GM10266 (cell line): ENCODE data around the gene WDR4.
"Not testable (repeated sequence)": the region's sequence is repeated elsewhere in the genome, so short reads cannot be mapped to it uniquely, and the experiment has no call there.

ENCODE experiments used
- DNase-seq: peaks from one replicate; pipeline ENCODE4 v3.0.0; 2012; ENCODE audit errors: extremely low spot score
- CTCF ChIP-seq: IDR thresholded peaks from 2 replicates; pipeline ENCODE4 v1.5.1; 2012; ENCODE audit warnings: mild to moderate bottlenecking, low read depth; ENCODE audit not compliant: control insufficient read depth, insufficient read depth; ENCODE audit errors: missing control alignments

Gene WDR4

GRCh38 chr21:42921927-42922326 lies 42.6 kb upstream of the WDR4 start:
- TF ChIP-seq CTCF: no peak
- DNase-seq: no peak

GRCh38 chr21:42918291-42918690 lies 39.0 kb upstream of the WDR4 start:
- TF ChIP-seq CTCF: no peak

DNA sequence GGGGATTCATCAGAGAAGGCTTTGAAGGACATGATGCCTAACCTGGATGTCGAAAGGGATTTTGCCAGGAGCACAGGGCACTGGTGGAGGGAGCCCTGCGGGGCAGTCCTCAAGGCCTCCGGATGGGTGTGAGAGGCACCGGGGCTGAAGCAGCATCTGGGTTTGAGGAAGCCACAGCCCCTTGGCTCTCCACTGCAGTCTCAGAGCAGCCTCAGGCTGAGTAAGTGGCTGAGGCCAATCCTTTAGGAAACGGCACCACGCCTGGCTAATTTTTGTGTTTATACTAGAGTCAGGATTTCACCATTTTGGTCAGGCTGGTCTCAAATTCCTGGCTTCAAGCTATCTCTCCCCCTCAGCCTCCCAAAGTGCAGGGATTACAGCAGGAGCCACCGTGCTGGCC lies 34.1 kb upstream of the WDR4 start:
- no peak for DNase-seq
- no peak for TF ChIP-seq CTCF

More at GRCh38 chr21:42918291-42918690, 39.0 kb upstream of the WDR4 start:
- no peak for DNase-seq

DNA sequence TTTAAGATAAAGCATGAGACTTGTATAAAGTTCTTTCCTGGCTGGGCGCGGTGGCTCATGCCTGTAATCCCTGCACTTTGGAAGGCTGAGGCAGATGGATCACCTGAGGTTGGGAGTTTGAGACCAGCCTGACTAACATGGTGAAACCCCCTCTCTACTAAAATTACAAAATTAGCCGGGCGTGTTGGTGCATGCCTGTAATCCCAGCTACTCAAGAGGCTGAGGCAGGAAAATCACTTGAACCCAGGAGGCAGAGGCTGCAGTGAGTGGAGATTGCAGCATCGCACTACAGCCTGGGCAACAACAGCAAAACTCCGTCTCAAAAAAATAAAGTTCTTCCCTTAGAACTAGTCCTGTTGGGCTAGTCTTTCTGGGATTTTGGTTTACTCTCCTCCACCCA lies 32.6 kb upstream of the WDR4 start:
- DNase-seq: not testable (repeated sequence)

DNA sequence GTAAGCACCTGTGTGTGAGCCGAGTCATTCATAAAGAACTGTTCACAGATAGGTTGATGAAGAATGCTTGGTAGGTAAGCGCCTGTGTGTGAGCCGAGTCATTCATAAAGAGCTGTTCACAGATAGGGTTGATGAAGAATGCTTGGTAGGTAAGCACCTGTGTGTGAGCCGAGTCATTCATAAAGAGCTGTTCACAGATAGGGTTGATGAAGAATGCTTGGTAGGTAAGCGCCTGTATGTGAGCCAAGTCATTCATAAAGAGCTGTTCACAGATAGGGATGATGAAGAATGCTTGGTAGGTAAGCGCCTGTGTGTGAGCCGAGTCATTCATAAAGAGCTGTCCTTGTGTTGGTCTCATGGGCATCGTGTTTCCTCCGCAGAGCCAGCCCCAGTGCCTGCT lies 29.1 kb upstream of the WDR4 start:
- DNase-seq: not testable (repeated sequence)

DNA sequence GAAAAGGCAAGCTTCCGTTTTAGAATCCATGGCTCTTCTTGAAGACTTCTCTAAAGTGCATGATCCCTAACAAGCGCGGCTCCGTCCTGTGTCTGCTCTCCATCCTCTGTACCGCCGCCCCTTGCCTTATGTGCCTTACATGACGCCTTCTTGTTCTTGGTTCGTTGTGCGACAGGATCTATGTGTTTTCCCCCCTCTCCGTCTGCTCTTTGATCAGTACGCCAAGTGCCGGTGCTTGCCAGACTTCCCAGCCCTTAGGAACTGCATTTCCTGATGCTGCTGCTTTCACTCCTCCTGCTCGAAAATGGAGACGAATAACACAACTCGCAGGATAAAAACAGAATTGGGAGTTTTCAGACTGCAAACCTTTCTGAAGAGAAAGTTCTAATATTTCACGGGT lies 26.9 kb upstream of the WDR4 start:
- no peak for TF ChIP-seq CTCF
- DNase-seq: no peak

DNA sequence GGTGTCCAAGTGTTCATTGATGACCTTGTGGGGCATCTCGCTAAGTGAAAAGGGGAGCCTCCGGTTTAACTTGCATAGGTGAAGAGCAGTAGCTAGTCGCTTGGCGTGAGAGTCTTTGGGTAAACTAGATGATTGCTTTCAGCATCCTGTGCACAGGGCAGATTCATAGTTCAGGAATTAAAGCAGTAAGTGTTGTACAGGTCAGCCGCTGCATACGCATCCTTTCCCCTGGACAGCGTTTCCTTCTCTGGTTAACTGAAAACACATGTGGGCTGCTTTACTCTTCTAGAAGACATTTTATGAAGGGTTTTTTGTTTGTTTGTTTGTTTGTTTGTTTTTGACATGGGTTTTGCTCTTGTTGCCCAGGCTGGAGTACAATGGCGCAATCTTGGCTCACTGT lies 25.9 kb upstream of the WDR4 start:
- TF ChIP-seq CTCF: no peak
- no peak for DNase-seq

- no peak for DNase-seq
- no peak for TF ChIP-seq CTCF
These were observed 24.5 kb upstream of the WDR4 start for GRCh38 chr21:42903817-42904216.
